GM12872 (cell line): ENCODE results near the gene C18orf63.

Experiments used
- CTCF ChIP-seq: IDR thresholded peaks from 3 replicates; pipeline ENCODE4 v1.5.1; 2011; ENCODE audit warnings: low read depth, mild to moderate bottlenecking, low read length, moderate library complexity; ENCODE audit not compliant: insufficient read depth

The C18orf63 gene

GRCh38 chr18:74407888-74408287, 92.2 kb downstream of the C18orf63 start:
- no peak for TF ChIP-seq CTCF
